ENCODE results near the gene XRCC5. TPM values are rescaled to one million over a fixed set of nuclear protein-coding genes. Genes with fewer than 3 reads are reported as not detected.
"Not testable (repeated sequence)": the region's sequence is repeated elsewhere in the genome, so short reads cannot be mapped to it uniquely, and the experiment has no call there.

The XRCC5 gene
- total RNA-seq, 1 donor from 2014 or later = 213 TPM

DNA sequence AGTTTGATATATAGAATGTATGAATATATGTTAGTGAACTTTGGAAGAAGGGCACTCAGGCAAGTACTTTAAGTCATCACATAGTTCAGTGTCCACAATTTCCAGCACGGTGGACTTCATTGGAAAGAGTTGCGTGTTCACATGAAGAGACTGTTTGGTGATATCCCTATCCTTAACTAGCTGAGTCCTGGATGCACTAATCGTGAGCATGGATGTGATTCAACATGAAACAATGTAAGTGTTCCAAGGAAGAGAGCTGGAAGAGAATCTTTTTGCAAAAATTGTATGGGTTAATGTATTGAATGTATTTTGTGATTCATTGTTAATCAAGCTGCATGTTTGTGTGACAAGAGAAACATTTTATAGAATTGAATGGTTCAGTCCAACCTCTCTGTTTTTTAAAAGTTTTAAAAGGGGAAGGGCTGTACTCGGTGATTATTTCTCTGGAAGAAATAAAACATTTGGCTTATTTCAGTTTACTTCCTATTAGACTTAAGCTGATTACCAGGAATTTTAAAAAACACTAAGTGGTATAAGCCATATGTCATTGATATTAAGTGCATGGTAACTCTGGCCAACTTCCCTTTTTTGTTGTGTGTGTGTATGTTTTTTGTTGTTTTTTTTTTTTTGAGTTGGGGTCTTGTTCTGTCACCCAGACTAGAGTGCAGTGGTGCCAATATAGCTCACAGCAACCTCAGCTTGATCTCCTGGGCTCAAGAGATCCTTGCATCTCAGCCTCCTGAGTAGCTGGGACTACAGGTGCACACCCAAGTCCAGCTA lies 8.6 kb downstream of the XRCC5 start:
- DNase-seq (ENCODE audit: low read depth in 2 of 2) = no peak

DNA sequence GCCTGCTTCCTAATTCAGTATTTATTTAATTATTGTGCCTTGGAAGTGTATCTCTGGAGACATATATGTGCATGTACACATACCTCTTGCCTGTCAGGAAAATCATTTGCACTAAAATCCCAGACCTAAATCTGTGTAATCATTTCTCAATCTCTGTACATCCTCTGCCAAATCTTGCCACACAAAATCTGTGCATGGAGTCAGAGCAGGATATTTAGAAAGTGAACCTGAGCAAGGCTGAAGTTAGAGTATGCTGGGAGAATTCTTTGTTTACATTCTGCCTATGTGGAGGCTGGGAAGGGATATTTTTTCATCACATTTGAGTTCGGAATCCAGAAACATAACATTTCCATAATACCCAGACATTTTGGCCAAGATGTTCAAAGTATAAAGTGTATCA lies 9.3 kb downstream of the XRCC5 start:
- DNase-seq (ENCODE audit: low read depth in 2 of 2) = no peak

DNA sequence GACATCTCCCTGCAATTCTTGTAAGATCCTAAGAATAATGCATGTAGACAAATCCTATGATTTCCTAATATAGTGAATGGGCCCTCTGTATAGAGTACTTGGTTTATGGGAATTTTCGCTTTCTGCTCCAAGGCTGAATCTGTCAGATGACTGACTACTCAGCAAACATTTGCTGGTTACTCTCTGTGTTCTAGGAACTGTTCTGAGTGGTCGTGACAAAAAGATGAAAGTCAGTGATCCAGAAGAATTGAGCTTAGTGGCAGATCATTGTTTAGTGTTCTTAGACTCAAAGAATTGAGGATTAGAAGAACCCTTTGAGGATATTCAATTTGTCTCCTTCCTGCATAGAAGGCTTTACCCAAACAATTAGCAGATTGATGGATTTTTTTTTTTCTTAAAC lies 10.0 kb downstream of the XRCC5 start:
- no peak for DNase-seq (ENCODE audit: low read depth in 2 of 2)

DNA sequence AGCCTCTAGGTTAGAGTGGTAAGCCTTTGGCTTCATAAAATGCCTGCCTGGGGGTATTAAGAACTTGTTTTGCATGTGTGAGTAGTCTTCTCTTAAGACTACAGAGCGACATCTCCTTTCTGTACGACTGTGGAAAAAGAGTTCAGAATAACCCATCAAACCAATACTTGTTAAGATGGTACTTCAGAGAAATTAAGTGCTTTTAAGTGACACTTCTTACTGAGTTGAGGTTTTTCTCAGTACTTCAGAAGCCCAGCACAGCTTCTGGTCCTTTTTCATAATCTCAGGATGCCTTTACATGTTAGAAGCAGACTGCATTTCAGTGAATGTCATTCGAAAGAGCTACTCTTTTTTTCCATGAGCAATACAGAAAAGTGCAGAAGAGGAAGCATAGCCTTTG lies 10.8 kb downstream of the XRCC5 start:
- no peak for DNase-seq (ENCODE audit: low read depth in 2 of 2)

DNA sequence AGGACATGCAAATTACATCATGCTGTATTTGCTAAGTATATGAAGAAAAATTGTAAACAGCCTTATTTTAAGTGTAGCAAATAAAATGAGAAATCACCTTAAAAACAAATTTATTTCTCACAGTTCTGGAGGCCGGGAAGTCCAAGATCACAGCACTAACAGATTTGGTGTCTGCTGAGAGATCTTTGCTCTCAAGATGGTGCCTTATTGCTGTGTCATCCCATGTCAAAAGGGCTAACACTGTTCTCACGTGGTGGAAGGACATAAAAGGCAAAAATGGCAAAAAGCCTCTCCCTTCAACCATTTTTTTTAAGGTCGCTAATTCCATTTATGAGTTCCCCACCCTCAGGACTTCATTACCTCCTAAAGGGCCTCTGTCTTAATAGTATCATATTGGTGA lies 12.1 kb downstream of the XRCC5 start:
- DNase-seq (ENCODE audit: low read depth in 2 of 2) = no peak

DNA sequence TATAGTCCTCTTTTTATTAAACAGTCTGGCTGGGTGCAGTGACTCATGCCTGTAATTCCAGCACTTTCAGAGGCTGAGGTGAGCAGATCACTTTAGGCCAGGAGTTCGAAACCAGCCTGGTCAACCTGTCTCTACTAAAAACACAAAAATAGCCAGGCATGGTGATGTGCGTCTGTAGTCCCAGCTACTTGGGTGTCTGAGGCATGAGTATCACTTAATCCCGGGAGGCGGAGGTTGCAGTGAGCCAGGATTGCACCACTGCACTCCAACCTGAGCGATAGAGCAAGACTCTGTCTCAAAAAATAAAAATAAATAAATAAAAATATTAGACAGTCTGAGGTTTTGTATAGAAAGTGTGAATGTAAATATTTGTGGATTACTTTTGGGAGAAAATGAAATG lies 17.8 kb downstream of the XRCC5 start:
- no peak for DNase-seq (ENCODE audit: low read depth in 2 of 2)

DNA sequence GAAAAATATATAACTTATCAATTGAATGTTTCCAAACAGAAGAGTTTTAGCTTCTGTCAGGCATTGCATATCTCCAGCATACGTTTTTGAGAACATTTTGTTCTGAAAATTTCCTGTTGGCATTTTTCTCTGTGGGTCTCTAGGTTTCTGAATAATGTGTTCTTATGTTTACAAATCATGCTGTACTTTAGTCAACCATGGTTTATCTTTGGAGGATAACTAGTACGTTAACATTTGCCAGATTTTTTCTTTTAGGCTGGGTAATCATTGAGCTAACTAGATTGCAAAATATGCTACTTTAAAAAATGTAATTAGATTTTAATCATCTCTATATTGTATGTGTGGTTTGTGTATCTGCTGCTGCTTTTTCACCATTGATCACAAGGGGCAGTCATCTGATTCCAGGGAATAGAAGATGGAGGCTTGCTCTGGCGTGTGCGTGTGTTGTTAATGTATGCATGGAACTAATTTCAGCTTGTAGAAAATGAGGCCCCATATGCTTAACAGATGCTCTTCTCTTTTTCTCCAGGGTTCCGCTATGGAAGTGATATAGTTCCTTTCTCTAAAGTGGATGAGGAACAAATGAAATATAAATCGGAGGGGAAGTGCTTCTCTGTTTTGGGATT lies 21.3 kb downstream of the XRCC5 start:
- no peak for DNase-seq (ENCODE audit: low read depth in 2 of 2)

DNA sequence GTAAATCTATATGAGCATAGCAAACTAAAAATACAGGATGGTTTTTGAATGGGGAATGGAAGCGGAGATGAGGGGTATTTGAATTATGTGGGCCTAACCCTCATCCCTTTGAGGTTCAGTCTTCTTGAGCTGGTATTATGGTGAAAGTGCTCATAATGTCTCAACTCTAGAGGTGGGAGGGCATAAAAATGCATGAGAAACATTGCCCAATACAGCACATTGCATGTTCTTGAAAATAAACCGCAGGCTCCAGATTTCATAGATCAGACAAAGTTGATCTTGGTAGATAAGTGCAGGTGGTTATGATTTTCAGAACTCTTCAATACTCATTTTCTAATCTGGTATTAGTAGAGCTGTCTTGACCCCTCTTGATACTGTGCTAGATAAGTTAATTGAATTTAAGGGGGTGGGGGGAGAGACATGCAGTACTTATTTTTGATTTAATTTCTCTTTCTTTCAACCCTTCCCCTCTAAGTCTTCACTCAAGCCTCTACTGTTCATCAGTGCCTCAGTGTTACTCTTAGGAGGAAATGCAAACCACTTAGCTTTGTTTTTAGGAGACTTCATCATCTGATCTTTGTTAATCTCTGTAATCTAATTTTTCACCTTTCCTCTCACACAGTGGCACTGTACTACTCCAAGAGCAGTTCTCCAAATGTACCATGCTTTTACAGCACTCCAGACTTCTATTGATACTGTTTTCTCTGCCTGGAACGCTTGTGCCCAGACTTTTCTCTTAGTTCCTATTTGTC lies 22.2 kb downstream of the XRCC5 start:
- no peak for DNase-seq (ENCODE audit: low read depth in 2 of 2)

DNA sequence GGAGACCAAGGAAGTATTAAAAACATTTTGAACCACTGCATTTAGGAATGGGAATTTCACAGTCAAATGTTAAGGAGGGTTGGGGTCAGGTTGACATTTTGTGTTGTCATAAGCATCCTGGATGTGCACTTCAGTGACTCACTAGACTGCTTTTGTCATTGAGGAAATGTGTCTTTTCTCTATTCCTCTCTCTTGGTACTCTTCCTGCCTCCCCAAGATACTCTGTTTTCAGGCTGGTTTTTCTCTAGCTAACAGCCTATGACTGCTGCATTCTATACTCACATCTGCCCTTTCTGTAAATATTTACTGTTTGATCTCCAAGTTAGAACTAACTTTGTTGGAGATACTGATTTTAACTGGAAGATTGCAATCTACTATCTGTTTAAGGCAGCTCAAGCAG lies 23.4 kb downstream of the XRCC5 start:
- no peak for DNase-seq (ENCODE audit: low read depth in 2 of 2)

DNA sequence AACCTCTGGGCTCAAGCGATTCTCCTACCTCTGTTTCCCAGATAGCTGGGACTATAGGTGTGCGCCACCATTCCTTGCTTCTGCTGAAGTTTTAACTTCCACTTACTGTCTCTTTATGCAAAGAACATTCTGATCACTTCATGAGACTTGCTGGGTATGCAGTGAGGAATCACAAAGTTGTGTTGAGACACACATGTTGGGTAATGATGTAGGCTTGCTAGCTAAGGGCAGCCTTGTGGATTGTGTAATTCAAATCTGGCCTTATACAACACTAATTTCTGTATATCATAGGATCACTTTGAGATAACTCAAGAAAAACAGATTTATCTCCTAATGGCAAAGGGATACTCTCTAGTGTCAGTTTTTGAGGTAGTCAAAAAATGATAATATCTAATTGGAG lies 24.2 kb downstream of the XRCC5 start:
- DNase-seq (ENCODE audit: low read depth in 2 of 2) = no peak

DNA sequence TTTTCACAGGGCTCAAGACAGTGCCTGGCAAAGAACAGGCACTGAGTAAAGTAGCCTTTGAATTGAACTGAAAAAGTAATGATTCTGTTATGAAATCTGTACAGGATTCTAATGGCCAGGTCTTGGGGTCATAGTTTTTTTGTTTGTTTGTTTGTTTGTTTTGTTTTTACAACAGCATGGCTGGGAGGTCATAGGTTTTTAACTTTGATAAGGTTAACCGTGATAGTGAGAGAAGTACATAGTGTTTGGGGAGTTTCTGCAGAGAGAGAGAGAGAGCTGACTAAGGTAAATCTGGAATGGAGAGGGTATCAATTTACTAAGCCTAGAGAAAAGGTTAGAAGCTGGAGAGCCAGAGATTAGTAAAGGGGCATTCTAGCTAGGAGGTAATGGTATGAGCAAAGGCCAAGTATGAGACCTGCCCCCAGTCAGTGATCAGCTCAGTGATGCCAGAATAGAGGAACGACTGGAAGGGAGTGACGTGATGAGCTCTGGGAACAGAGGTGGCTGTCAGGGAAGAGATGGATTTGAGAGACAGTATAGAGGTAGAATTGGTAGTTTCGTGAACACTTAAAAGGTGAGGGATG lies 25.9 kb downstream of the XRCC5 start:
- DNase-seq (ENCODE audit: low read depth in 2 of 2) = no peak

DNA sequence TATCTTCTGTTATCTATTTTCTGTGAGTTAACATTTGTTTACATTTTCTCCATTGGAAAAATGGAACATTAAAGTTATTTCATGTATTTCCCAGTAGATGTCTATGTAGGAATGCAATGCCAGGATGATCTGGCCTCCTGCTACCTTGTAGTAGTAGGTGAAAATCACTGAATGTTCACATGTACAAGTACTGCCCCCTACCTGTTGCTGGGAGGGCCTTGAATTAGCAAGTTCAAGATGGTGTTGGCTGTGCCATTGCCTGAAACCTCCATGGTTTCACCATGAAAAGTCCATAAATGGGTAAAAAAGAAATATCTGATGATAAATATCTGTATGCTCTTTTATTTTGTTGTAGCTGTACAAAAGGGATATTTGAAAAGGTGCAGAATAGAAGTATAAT lies 30.7 kb downstream of the XRCC5 start:
- DNase-seq (ENCODE audit: low read depth in 2 of 2) = peak; percentile 2 to 13

DNA sequence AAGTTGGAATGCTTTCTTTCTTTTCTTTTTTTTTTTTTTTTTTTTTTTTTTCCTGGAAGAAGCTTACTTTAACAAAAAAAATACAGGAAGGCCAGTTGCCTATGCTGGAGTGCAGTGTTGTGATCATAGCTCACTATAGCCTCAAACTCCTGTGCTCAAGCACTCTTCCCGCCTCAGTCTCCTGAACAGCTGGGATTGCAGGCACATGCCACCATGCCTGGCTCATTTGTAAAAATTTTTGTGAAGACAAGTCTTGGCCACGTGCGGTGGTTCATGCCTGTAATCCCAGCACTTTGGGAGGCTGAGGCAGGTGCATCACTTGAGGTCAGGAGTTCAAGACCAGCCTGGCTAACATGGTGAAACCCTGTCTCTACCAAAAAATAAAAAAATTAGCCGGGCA lies 32.4 kb downstream of the XRCC5 start:
- DNase-seq (ENCODE audit: low read depth in 2 of 2) = not testable (repeated sequence)

DNA sequence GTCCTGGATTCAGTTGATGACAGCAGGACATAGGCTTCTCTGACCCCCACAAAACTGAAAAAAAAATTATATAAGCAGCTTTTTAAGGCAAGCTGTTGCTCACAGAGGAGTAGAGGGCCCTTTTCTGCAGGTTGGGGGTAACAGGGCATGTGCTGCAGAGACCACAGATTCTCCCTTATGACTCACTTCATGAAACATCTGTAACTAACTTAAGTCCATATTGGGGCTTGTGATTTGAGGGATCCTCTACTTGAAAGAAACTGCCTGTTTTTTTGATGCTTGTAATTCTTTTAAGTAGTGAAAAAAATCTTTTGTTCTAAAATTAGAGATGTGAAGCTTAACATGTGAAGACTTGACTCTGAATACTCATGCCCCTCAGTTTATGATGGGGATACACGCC lies 33.4 kb downstream of the XRCC5 start:
- DNase-seq (ENCODE audit: low read depth in 2 of 2) = no peak

DNA sequence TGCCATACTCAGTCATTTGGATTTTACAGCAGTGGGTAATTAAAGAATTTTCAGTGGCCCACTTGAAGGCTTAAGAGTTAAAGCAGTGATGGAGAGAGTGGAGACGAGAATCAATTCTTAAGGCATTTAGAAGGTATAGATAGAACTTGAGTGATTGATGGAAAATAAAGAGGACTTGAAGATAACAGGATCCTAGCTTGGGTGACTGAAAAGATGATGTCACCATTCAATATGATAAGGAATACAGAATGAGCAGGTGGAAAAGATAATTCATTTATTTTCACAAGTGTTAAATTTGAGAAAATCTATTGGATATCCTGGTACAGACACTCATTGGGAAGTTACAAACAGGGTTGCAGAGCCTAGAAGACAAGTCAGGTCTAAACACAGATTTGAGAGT lies 35.2 kb downstream of the XRCC5 start:
- DNase-seq (ENCODE audit: low read depth in 2 of 2) = no peak

DNA sequence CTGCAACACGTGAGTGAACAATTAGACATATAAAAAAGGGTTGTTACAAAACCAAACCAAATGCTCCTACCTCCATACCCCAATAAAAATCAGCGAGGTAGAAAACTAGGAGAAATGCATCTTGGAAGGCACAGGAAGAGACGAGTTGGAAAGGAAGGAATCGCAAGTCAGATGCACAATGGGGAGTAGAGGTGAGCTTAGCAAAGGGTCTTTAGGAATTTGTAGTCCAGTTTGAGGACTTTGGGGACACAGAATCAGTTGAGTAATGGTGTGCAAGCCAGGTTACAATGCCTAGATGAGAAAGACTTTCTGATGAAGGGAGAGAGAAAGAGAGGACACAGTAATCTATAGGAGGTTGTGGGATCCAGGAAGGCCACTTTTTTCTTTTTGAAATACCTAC lies 35.7 kb downstream of the XRCC5 start:
- no peak for DNase-seq (ENCODE audit: low read depth in 2 of 2)

DNA sequence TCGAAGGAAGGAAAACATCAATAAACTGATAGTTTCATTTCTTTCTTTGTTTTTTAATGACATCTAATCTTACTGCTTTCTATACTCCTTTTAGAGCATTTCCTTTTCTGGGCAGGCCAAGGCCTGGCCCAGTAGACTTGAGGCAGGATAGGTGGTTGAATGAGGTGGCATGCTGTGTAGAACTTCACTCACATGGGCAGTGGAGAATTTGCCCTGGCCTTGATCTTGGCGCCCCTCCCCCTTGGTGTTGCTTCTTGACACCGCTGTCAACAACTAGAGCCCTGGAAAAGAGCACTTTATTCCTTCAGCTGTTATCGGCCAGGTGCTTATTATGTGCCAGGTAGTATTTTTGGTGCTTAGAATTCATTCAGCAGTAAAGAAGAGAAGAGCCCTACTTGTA lies 37.4 kb downstream of the XRCC5 start:
- DNase-seq (ENCODE audit: low read depth in 2 of 2) = no peak

DNA sequence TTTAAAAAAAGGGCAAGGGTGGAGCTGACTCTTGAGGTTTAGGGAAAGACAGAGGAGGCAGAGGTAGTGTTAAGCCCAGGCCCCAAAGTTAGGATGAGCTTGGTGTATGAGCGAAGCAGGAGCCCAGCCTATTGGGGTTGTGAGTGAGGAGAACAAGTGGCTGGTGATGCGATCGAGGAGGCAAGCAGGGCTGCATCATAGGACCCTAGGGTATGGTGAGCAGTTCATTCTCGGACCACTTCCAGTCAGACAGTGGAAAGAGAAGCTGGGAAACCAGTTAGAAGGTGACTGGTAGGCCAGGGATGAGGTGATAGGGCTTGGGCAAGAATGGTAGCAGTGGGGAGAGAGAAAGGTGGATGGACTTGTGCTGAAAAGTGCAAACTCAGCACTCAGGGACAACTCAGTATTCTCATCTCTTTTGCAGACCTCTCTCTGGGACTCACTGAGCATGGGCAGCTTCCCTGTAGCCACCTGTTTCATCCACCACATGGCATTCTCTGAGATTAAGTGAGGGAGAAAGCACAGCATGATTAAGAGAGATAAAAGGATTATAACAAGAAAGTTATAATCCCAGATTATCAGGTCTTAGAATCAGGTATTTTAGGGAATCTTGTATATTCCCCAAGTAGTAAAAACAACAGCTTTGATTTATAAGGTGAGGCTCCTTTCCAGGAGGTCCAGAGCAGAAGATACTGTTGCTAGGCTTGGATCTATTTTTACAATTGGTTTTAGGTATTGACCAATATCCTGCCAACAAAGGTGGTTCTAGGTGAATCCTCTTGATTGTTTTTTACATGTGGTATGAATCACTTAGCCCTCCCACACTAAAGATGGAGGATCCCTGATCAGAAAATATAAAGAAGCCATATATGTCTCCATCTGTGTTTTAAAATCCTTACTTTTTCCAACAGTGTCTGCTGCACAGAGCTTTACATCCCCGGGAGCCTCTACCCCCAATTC lies 38.3 kb downstream of the XRCC5 start:
- DNase-seq (ENCODE audit: low read depth in 2 of 2) = no peak

DNA sequence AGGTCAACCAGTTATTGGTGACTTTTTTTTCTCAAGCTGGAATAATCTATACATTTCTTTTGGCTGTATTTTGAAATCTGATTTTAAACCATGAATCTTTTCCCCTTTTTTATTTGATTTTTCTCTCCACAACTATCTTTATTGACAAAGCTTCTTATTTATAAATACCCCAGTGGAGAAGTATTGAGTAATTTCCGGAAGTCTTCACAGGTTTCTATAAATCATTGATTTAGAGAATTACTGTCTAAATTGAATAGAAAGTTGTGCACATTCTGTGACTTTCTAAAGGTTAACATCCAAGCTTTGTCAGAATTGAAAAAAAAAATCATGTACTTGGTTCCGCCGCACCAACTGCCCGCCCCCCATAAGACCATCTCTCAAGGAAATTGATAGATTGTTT lies 39.8 kb downstream of the XRCC5 start:
- no peak for DNase-seq (ENCODE audit: low read depth in 2 of 2)

DNA sequence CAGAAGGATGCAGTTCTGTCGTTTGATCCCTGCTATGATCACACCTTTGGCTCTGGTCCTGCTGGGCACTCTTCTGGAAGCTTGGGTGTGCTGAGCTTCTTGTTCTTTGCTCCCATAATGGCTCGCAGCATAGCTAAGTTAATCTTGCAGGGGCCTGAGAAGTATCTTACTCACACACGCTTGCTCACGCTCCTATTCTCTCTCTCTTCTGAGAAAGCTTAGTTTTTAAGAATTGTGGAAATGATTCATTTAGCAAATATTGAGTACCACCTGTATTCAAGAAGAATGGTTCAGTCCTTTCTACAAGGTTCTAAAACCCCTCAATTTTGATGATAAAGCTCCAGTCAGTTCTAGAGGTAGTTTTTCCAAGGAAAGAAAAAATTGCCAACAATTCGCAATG lies 40.6 kb downstream of the XRCC5 start:
- DNase-seq (ENCODE audit: low read depth in 2 of 2) = peak in 1 of 2 donors; percentile 45

Data from dermis microvascular lymphatic vessel endothelial cell (primary cell).